ENCODE measurements around the gene ADRA2B.
"Not testable (repeated sequence)": the region's sequence is repeated elsewhere in the genome, so short reads cannot be mapped to it uniquely, and the experiment has no call there.

ADRA2B gene

DNA sequence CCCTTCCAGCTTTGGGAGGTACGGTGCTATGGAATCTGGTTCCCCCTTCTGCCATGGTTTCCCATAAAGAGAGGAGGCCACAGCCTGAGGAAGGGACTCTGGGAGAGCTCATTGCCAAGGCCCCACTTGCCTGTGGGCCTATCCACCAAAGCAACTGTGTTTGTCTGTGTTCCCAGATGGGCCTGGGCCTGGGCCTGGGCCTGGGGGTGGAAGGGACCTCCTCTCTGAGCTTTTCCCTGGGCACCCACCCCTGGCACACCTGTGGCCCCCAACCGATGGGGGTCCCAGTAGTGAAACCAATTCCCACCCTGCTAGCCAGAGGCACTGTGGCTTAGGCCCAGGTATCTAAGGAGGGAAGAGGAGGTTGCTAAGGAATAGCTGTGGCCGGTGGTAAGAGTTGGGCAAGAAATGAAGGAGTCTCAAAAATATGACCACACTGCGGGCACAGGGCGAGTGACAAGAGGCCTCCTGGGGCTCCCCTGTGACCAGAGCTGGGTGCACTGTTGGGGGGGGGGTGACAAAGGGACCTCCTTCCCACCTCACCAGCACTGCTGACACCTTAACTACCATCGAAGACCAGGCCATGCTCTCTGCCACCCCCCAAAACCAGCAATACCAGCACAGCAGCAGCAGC lies 33.8 kb upstream of the ADRA2B start:
- DNase-seq (ENCODE audit: low spot score) = no peak

GRCh38 chr2:96148410-96149217 lies 32.2 kb upstream of the ADRA2B start:
- DNase-seq (ENCODE audit: low spot score) = peak; percentile 47

GRCh38 chr2:96147593-96148201 lies 31.3 kb upstream of the ADRA2B start:
- no peak for DNase-seq (ENCODE audit: low spot score)

- no peak for DNase-seq (ENCODE audit: low spot score)
Measured at GRCh38 chr2:96146881-96147592, 30.7 kb upstream of the ADRA2B start.

GRCh38 chr2:96146153-96146880 lies 29.9 kb upstream of the ADRA2B start:
- no peak for DNase-seq (ENCODE audit: low spot score)

- DNase-seq (ENCODE audit: low spot score) = no peak
Measured at GRCh38 chr2:96145848-96146152, 29.4 kb upstream of the ADRA2B start.

GRCh38 chr2:96145036-96145847 lies 28.9 kb upstream of the ADRA2B start, which contains the start of gene DUSP2:
Gene DUSP2 (minus strand): TSS chr2:96145440. CDS start chr2:96145354, 86 bp downstream.
- peak; percentile 57 for DNase-seq (ENCODE audit: low spot score)

GRCh38 chr2:96144481-96145035 lies 28.2 kb upstream of the ADRA2B start:
- DNase-seq (ENCODE audit: low spot score) = no peak

GRCh38 chr2:96143848-96144480 lies 27.6 kb upstream of the ADRA2B start:
- DNase-seq (ENCODE audit: low spot score) = no peak

DNA sequence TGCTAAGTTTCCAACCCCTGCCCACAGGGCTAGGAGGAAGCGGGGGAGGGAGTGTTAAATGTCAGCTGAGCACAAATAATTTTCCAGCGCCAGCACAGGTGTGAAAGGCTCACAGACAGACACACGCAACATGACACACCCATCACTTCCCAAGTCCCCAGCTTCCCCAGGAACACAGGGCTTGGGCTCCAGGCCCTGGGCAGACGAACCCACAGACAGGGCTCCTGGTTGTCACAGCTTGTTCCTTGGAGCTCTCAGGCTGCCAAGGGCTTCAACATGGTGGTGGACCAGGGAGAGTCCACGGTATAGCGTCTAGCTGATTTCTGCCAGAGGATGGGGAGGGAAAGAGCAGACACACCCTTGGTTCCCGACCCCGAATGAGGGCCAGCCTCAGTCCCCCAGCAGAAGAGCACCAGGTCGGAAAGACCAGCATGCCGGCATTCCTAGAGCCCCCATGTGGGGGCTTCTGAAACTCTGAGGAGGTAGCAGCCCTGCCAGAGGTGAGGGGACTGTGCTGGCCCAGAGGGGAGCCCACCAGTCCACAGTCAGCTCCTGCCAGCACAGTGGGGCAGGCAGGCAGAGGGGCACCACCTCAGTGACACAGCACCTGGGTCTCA lies 27.0 kb upstream of the ADRA2B start:
- DNase-seq (ENCODE audit: low spot score) = no peak

GRCh38 chr2:96142217-96143113 lies 26.1 kb upstream of the ADRA2B start:
- DNase-seq (ENCODE audit: low spot score) = no peak

DNA sequence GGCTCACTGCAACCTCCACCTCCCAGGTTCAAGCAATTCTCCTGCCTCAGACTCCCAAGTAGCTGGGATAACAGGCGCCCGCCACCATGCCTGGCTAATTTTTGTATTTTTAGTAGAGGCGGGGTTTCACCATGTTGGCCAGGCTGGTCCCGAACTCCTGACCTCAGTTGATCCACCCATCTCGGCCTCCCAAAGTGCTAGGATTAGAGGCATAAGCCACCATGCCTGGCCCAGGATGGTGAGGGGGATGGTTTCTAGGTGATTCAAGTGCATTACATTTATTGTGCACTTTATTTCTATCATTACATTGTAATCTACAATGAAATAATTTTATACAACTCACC lies 25.2 kb upstream of the ADRA2B start:
- DNase-seq (ENCODE audit: low spot score) = not testable (repeated sequence)

- DNase-seq (ENCODE audit: low spot score) = no peak
Measured at GRCh38 chr2:96140941-96141623, 24.7 kb upstream of the ADRA2B start.

DNA sequence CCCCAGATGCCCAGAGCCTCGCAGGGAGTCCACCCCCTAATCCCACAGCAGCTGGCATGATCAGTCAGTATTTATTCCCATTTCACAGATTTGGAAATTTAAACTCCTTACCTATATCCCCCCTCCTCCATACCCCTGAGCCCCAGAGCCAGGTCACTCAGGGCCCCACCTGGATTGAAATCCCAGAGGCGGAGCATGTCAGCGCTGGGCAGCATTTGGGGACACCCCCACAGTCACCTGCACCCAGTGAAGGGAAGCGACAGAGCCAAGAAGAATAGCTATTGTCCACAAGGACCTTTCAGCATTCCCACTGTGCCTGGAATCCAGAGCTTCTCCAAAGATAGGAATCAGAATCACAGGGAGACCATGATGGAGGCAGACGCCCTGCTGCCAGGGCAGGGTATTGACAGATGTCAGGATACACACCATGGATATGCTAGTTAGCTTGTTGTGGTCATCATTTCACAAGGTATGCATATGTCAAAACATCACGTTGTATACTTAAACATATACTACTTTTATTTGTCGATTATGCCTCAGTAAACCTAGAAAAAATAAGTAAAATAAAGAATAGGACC lies 22.9 kb upstream of the ADRA2B start:
- DNase-seq (ENCODE audit: low spot score) = no peak

- DNase-seq (ENCODE audit: low spot score) = no peak
Measured at GRCh38 chr2:96138179-96139145, 22.1 kb upstream of the ADRA2B start, which contains the start of gene ASTL. Gene ASTL (minus strand): TSS chr2:96138502. CDS start chr2:96138436, 66 bp downstream.

Data from putamen (tissue), 1 donor.